ENCODE results near the gene TP73.

Gene TP73

DNA sequence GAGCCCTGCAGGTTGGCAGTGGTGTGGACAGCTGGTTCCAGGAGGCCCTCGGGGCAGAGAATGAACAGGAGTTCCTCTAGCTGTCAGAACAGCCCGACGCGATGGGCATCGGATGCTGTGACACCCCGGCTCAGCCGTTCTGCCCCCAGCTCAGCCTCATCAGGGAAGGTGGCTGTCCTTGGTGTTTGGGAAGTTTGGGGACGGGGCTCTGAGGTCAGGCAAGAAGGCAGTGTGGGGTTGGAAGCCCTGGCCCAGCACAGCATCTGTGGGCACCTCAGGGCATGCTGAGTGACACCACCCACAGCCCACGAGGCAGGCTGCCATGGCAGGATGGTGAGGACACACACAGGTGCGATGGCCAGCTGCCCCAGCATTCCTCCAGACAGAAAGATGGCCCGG is 59.1 kb downstream of the TP73 start:
- peak in 1 of 14 donors; percentile 39 for DNase-seq

DNA sequence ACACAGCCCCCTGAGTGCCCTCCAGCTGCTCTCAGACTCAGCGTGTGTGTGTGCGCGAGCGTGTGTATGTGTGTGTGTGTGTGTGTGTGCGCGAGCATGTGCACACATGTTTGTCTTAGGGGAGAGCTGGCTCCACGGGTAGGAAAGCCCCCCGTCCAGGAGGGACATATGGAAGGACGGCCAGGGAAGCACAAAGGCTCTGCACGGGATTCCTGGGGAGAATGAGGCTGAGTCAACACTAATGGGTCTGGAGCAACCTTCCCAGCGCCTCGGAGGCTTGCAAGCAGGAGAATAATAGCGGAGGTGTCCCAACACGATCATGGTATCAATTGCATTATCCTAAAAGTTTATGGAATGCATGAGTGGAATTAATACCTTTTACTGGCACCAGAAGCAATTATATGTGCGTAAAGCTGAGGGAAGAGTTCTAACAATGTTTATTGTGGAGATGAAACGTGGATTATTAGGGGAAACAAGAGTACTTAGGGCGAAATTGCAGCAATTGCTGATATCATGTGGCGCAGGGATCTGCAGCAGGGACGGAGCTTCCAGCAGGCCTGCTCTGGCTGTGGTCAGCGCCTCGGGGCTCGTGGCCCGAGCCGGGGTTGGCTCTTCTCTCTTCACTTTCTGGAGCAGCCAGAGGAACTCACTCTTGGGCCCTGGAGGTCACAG is 59.6 kb downstream of the TP73 start:
- DNase-seq, result no peak

DNA sequence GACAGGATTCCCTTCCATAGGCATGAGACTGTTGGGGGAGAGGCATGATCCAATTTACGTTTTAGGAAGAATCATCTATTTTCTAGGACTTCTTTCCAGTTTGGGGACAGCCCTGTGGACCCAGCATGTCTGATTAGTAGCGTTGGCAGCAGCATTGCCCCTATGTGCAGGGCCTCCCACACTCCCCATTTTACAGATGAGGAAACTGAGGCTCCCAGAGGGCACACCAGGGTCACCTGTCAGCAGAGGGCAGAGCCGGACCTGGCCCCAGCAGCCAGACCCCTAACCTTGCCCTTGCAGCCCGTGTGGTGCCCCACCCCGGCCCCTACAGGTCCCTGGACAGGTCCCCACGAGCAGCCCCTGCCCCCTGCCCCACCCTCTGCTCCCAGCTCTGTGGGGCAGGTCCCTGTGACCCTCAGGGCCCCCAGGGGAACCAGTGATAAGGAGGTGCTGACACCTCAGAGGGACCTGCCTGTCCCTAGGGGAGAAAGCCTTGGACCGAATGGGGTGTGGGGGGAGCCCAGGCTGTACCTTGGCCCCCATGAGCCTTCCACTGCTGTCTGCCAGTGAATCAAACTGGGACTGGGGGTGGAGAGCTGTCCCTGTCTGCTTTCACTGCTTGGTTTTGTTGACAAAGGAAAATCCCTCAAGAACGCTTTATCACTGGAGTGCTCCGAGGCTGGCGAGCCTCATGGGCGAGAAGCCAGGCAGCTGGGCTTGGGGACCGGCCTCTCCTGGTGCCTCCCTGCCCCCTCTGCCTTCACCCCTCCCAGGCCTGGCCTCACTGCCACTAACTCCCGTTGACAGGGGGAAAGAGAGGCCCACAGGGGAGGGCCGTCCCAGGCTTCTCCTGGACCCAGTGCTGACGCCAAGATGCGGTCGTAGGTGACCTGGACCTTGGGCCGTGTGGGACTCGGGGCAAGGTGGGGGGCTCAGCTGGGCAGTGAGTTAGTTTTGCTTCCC is 60.5 kb downstream of the TP73 start:
- peak in 11 of 14 donors; percentile 28 to 72 (median 51) for DNase-seq

DNA sequence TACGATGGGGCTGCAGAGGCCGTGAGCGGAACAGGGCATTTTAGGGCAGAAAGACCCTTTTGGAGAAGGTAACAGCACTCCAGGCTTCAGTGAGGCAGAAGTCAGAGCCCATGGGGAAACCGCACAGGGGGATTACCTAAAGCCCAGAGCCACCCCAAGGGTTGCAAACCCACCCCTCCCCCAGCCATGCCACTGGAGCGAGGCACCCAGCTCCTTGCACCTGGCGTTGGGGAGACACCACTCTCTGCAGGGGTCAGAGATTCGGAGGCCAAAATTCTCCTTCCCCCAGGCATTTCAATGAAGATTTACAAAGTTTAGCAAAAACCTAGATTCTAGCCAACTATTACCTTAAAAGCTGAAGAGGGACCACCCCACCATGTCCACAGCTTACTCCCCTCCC is 61.5 kb downstream of the TP73 start:
- no peak for DNase-seq

DNA sequence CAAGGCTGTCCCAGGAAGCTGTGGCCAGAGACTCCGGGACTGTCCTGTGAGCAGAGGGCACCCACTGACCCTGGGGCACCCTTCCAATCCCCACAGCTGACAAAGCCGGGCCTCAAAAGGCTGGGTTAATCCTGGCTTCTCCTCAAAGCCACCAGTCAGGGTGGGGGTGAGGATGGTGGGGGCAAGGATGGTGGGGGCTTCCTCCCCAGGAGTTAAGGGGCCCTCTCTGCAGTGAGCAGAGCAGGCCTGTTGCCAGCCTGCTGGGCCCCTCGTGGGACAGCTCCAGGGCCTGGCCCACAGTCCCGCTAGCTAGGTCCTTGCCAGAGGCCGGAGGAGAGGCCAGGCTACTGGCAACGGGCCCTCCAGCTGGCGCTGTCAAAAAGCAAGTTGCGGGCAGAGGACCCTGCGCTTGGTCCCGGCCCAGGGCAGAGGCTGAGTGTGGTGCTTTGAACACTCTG is 62.0 kb downstream of the TP73 start:
- DNase-seq, result peak in 13 of 14 donors; percentile 14 to 92 (median 71)

DNA sequence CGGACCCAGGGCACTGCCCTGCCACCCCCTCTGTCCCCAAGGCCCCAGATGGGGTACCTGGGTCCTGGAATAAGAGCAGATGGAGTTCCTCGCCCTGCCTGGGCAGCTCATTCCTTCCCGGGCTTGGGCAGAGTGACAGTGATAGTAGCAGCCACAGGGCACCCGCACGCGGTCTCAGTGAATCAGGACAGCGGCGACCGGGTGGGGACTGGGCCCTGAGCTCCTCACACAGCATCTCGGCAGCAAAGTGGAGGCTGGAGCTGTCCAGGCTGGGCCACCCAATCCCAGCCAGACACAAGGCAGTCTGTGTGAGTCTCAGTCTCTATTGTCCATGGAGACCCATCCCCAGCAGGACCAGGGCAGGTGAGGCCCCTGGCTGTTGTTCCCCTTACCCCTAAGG is 62.5 kb downstream of the TP73 start:
- DNase-seq, result peak in 3 of 14 donors; percentile 36 to 49 (median 45)

DNA sequence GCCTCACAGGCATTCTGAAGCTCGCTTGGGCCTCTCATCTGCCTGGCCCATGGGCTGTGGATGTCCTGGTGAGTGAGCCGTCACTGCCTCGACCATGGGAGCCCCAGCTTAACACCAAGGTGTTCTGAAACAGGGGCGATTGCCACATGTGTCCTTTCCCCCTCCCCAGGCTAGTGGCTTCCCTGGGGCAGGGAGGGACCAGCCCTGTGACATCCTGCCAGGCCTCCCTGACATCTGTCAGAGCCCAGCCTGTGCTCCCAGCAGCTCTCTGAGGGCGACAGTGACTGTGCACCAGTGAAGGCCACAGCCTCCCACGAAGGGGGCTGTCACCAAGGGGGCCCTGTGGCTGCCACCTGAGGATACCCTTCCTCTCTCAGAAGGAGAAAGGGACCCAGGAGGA is 64.0 kb downstream of the TP73 start:
- no peak for DNase-seq

DNA sequence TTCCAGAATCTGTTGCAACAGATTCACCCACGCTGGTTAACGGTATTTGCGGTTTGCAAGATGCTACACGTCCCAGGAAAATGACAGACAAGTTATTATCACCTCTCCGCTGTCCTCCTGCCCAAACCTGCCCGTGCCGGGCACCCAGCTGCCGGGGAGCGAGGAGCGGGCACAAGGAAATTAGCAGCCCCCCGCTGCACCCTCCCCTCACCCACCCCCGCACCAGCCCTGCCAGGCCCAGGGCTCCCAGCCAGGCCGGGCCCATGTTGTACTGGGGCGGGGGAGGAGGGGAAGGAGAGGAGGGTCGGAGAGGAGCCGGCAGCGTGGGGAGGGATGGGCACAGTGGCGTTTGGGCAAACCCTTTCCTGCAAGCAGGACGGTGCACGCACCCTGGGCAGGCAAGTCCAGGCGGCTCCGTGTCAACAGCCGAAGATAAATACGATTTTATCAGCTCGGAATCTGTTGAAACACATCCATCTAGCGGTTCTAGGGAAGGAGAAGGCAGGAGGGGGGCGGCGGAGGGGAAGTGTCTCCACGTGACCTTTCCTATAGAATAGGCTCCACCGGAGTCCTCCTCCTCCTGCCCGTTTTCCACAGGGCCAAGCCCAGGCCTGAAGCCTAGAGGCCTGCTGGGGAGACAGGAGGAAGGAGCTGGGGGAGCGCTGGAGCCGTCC is 64.9 kb downstream of the TP73 start:
- DNase-seq, result peak in 2 of 14 donors; percentile 22 to 29

DNA sequence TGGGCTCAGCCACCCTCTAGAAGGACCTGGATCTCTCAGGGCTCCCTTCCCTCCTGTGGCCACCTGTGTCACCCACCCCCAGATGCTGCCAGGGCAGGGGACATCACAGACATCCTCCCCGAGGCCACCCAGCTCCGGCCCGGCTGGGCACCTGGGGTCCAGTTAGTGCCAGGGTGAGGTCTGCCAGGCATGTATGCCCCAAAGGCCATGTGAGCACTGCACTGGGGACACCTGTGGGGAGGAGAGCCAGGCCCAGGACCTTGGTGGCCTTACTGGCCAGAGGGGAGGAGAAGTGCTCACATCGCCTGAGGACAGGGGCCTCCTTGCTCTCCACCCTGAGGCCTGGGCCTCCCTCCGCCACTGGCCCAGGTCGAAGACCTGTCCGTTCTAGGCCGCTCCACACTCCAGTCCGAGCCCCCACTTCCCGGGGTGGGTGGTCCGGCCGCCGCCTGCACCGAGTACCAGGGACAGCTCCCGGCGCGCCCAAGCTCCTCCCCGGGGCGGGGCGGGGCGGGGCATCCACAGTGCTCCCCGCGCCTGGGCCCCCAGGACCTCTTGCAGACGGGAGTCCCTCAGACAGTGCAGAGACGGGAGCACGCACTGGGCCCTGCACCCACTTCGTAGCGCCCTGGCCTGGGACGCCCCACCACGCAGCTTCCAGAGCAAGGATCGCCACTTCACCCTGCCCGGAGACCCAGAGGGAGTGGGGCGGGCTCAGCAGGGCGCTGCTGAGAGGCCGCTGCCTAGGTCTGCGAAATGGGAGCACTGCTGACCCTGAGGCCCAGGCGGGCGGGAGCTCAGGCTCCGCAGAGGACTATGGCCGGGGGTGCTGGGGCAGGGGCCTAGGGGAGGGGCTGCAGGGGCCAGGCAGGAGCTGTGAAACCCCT is 65.6 kb downstream of the TP73 start:
- DNase-seq, result no peak

DNA sequence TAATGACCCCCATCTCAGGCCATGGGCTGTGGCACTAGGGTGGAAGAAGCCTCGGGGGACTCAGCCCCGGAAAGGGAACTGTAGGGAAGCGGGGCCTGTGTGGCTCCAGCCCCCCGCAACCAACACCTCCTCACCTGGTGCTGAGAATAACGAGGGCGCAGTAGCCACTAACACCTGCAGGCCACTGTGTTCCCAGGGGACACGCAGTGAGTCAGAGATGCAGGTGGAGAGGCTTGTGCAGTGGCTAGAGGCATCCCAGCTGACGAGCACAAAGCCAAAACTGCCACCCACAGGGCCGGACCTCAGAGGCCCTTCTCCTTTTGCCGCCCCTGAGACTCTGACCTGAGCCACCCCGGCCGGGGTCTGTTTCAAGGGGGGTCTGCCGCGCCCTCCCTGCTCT is 66.4 kb downstream of the TP73 start:
- no peak for DNase-seq

DNA sequence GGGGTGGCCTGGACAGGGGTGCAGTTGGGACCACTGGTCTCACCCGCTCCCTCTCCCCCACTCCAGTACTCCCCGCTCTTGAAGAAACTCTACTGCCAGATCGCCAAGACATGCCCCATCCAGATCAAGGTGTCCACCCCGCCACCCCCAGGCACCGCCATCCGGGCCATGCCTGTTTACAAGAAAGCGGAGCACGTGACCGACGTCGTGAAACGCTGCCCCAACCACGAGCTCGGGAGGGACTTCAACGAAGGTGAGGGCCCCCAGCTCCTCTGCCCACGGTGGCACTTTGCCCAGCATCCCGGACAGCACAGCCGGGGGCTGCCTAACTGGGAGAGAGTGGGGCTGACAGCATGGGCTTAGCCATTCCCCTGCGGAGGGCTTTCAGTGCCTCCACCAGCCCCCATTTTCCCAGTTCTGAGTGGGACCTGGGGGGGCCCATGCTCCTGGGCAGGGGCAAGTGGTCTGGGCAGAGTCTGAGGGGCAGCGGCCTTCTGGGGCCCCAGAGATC is 69.7 kb downstream of the TP73 start:
- DNase-seq, result no peak

DNA sequence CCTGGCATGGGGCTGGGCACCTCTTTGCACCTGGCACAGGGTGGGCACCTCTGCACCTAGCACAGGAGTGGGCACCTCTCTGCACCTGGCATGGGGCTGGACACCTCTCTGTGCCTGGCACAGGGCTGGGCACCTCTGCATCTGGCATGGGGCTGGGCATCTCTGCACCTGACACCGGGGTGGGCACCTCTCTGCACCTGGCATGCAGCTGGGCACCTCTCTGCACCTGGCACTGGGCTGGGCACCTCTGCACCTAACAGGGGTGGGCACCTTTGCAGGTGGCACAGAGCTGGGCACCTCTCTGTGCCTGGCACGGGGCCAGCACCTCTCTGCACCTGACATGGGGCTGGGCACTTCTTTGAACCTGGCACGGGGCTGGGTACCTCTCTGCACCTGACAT is 70.5 kb downstream of the TP73 start:
- DNase-seq, result no peak

DNA sequence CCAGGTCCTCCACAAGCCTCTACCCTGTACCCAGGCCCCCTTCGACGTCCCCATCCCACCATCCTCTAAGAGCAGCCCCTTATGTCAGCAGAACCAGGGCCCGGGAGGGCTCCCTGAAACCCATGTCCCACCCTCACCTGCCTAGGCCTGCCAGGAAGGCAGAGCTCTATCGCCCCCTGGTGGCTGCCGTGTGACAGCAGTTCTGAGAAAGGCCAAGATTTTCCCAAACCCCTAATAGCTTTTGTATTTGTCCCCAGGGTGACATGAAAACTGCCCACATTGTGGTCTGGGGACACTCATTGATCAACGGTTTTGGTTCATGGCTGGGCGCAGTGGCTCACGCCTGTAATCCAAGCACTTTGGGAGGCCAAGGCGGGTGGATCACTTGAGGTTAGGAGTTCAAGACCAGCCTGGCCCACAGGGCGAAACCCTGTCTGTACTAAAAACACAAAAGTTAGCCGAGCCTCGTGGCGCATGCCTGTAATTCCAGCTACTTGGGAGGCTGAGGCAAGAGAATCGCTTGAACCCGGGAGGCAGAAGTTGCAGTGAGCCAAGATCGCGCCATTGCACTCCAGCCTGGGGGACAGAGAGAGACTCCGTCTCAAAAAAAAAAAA is 72.2 kb downstream of the TP73 start:
- peak in 13 of 14 donors; percentile 18 to 78 (median 33) for DNase-seq

DNA sequence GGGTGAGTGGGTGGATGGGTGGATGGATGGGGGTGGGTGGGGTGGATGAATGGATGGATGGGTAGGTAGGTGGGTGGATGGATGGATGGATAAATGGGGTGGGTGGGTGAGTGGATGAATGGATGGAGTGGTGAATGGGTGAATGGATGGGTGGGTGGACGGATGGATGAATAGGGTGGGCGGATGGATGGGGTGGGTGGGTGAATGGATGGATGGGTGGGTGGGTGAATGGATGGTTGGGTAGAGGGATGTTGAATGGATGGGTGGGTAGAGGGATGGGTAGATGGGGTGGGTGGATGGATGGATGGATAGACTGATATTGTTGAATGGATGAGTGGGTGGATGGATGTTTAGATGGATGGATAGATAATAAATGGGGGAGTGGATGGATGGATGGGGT is 73.0 kb downstream of the TP73 start:
- no peak for DNase-seq

DNA sequence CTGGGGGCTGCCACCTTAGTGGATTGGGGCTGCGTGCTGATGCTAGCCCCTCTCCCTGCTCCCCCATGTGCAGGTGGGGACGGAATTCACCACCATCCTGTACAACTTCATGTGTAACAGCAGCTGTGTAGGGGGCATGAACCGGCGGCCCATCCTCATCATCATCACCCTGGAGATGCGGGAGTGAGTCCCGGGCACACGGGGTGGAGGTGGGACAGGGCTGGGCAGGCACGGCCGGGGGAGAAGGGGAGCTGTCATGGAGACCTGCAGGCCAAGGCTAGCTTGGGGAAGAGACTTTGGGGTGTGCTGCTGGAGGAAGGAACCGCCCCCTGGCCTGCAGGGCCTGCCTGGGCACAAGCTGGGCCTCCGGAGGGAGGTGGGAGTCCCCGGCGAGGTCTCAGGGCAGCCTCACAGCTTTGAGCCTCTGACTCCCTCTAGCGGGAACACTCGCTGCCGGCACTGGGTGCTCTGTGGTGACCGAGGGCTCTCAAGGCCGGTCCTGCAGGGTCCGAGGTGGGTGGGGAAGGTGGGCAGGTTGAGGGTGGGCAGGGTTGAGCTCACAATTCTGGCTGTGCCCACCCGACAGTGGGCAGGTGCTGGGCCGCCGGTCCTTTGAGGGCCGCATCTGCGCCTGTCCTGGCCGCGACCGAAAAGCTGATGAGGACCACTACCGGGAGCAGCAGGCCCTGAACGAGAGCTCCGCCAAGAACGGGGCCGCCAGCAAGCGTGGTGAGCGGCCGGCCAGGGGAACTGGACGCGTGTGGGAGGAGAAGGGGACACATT is 74.9 kb downstream of the TP73 start:
- peak in 5 of 14 donors; percentile 5 to 38 (median 23) for DNase-seq

DNA sequence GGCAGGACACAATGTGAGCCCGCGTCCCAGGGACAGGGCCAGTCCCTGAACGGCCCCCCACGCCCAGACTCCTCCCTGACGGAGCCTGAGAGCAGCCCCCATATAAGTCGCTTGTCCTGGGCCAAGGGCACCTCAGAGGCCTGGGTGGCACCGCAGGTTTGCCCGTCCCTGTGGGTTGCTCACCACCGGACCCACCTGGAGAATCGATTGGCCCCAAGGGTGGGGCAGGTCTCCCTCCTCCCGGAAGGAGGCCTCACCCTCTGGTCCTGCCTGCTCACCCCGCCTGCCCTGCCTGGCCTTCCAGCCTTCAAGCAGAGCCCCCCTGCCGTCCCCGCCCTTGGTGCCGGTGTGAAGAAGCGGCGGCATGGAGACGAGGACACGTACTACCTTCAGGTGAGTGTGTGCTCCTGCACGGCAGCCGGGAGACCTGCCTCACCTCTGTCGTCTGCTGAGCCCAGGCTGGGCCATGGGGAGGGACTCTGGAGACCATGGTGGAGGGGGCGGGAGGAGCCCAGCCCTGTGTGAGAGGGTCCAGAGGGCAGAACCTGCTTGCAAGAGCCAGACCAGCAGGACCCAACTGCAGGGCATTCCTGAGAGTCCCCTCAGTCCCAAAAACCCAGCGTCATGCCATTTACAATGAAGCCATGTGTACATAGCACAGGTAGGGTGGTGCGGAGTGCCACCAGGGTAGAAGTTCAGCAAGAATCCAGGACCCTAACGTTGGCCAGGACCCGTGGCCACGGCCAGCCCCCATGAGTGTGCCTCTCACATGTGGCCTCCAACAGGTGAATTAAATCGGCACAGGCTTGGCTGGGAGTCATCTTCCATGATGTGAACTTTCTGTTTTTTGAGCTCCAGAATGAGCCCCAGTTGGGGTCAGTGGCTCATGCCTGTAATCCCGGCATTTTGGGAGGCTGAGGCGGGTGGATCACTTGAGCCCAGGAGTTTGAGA is 75.8 kb downstream of the TP73 start:
- DNase-seq, result no peak

DNA sequence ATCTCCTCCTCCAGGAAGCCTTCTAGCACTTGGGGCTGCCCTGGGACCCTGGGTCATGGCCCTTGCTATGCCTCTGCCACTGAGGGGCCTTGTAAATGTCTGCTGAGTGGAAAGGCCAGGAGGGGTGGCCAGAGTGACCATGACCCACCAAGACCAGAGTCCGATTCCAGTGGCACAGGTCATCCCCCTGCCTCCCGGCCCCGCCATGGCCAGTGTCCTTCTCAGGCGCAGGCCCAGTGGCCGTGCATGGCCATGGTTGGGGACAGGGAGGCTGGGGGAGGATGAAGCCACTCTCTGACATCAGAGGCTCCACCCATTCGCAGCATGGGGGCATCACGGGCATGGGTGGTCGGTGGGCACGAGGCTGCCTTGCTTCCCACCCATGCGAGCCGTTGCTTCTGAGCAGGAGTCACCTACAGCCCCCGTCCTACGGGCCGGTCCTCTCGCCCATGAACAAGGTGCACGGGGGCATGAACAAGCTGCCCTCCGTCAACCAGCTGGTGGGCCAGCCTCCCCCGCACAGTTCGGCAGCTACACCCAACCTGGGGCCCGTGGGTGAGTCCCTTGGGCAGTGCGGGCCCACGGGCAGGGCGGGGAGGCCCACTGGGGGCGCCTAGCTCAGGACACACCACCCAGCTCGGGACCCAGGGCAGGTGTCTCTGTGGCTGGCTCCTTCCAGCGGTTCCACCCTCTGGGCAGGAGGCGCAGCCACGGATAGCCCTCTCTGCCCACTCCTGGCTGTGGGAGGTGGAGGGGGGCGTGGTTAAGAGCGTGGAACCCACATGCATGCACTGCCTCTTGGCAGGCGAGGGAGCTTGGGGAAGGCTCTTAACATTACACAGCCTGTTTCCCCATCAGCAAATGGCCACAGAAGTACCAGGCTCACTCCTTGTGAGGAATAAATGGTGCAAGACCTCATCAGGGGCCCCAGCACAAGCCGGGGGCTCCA is 77.6 kb downstream of the TP73 start:
- DNase-seq, result no peak

Measured in C1 segment of cervical spinal cord (tissue), 14 donors.